ENCODE results near the gene GLRA1. TPM values are rescaled to one million over a fixed set of nuclear protein-coding genes. Genes with fewer than 3 reads are reported as not detected.
"Not testable (repeated sequence)": the region's sequence is repeated elsewhere in the genome, so short reads cannot be mapped to it uniquely, and the experiment has no call there.

The GLRA1 gene
- total RNA-seq, 1 experiment from 2014 or later = not detected

DNA sequence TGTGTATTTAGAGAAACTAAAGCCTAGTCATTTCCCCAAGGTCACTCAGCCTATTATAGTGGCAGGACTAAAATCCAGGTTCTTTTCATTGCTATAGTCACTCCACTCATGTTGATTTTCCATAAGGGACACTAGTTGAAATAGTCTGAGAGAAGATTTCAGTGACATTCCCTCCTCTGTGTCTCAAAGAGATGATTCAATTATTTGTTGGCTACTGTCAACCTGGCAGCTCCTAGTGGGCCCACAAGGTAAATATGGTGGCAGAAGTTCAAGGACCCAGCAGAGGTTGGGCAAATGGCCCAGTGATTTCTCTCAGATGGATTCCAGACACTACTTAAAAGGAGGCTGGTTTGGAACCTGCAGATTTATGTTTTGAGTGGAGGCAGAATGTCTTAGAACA is 104.8 kb downstream of the GLRA1 start:
- DNase-seq (ENCODE audit: low read depth) = no peak

DNA sequence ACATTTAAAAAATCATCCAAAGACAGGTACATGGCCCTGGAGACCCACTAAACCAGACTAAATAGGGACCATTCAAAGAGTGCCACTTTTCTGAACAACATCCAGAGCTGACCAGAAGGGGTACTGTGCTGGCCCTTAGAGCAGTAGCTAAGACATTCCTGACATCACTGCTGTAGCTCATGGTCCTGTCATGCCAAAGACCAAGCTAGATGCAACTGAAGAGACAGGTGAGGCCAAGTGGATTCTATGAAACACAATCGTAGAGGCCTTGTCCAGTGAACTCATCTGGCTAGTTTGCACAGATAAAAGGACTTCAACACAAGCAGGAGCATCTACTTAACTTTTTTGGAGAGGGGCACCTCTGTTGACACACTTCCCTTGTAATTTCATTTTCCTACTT is 109.6 kb downstream of the GLRA1 start:
- DNase-seq (ENCODE audit: low read depth) = no peak

DNA sequence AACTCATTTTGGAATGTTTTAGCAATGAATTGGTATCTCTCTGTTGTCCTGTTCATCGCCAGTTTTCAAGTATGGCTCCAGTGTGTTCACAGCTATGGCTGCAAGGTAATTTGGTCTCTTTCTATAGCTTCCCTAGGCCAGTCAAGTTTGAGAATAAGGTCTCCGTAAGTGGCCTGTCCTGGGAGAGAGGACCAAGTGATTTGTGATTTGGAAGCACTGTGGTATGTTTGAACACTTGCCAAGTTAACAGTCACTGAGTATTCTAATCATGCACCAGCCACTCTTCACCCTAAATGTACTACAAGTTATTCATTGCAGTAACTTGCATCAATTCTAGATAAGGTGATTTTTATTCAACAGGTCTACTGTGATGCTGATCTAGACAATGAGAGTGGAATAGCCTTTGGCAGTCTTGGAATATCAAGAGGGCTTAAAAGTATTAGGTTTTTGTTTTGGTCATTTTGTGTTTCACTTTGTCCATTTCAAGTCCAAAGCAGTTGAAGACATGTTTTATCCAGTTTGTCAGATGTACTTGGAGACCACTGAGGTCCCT is 111.8 kb downstream of the GLRA1 start:
- peak; percentile 17 for DNase-seq (ENCODE audit: low read depth)

DNA sequence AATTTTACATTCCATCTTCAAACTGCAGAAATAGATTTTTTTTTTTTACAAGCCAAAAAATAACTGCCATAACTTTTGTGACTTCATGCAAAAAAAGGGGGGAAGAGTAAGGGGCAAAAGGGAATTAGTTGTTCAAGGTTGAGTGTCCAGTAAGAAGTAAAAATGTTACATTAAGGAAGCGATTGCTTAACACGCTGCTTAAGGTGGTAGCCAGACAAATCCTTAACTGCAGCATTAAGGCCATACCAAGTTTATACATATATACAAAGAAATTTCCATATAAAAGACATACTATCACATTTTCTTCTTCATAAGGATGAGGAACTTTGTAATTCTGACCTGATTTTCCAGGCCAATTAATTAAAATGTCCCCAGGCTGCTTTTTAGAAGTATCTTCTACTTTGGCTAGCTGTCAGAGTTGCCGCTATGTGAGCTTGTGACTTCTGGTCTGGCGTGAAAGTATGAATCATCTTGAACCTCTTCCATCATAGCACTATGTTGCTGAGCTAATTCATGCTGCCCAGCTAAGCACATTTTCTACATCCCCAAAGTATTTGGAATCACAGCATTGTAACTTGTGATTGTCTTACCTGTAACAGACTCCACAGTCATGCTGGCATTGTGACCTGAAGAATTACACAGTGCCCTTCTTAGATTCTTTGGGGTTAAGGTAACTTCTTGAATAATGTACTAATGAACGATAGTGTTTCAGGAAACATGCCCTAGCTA is 112.9 kb downstream of the GLRA1 start:
- peak; percentile 28 for DNase-seq (ENCODE audit: low read depth)

DNA sequence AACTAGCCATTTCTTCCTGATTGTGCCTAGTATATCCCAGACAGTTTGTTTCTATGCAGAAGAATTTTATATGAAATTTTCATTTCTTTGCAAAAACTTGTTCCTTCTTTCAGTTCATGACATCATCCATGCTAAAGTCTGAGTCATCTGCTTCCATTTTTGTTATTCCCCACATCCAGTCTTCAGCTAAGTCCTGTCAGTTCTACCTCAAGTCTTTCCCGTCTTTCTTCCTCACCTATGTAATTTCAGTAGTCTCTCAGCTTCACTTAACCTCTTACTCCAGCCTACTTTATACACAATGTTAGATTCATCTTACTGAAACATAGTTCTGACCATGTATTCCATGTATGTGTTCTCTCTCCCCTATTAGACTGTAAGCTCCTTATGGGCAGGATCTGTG is 113.8 kb downstream of the GLRA1 start:
- peak; percentile 17 for DNase-seq (ENCODE audit: low read depth)

DNA sequence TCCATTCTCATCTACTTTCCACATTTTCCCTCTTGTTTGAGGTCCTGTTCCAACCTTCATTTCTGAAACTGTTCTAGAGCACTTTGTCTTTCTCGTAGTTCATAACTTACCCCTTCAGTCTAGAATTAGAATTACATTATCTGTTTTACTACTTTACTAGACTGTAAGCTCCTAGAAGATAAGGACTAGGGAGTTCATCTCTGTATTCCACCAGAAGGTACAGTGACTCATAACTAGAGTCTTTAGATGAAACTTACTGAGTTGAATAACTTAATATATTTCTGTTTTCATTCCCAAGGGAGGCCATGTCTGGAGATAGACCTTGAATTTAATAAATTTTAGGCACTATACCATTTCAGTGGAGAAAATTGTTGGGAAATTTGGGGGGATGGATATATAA is 114.2 kb downstream of the GLRA1 start:
- peak; percentile 19 for DNase-seq (ENCODE audit: low read depth)

DNA sequence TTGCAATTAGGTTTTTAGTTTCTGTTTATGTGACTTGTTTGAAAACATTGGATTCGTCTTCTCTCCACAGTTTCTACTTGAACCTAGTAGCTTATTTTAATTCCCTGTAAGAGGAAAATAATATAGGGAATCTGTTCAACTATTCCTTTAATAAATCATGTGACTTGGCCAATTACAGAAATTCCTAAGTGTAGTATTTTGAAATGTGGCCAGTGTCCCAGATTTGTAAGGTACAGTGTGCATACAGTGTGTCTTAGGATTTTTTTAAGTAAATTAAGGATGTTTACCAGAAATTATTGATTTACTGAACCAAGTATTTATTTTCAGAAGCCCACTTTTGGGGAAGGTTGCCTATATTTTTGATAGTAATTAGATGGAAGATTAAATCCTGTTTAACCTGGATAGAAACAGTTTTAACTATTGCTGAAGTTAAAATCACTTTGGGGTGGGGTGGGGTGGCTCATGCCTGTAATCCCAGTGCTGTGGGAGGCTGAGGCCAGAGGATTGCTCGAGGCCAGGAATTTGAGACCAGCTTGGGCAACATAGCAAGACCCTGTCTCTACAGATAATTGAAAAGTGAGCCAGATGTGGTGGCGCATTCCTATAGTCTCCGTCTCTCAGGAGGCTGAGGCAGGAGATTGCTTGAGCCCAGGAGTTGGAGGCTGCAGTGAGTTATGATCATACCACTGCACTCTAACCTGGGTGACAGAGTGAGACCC is 116.0 kb downstream of the GLRA1 start:
- DNase-seq (ENCODE audit: low read depth) = no peak

DNA sequence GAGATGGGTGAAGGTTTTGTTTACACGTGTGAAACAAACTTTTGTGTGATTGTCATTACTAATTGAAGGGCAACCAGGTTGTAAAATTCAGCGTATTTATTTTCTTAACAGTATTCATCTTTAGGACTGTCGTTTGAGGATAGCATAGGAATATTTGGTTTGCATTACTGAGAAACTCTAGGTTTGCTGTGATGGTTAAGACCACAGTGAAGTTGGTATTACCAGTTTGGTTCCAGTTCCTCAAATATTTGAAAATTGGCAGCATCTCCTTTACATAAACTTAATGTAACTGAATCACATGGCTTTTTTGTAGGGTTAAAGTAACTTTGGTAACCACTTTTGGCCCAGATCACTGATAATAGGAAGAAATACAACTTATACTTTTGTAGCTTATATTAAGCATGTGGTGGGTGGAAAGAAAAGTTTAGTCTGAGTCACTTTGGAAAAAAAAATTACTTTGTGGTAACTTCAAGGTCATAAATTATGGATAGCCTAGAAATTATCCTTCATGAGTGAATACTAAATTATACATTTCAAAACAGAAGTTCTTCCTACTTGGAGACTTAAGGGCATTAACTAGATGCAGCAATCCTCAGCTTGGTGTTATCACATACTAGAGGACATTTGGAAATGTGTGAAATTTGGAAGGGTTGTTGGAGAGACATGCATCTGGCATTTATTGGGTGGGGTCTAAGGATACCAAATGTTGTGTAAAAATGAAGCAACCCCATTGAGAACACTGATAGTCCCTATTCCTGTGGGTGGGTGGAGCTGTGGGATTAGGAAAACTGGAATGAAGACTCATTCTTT is 119.0 kb downstream of the GLRA1 start:
- DNase-seq (ENCODE audit: low read depth) = peak; percentile 33

DNA sequence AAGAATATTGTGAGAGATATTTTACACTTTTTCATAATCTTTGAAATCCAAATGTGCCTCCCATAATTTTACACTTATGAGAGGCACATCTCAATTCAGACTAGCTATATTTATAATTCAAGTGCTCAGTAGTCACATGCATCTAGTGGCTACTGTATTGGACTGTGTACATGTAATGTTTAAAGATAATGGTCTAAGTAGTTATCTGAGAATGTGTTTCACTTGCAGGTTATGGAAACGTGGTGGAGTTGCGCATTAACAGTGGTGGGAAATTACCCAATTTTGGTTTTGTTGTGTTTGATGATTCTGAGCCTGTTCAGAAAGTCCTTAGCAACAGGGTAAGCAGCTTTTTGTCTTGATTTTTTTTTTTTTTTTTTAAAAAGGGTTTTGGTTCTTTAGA is 124.1 kb downstream of the GLRA1 start:
- no peak for DNase-seq (ENCODE audit: low read depth)

DNA sequence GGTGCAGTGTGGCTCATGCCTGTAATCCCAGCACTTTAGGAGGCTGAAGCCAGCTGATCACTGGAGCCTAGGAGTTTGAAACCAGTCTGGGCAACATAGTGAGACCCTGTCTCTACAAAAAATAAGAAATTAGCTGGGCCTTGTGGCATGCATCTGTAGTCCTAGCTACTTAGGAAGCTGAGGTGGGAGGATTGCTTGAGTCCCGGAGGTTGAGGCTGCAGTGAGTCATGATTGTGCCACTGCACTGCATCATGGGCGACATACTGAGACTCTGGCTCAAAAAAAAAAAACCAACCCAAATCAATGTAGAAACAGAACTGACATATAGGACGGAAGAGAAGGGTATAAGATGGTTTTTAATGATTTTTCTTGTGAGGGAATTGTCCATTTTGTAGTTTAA is 125.2 kb downstream of the GLRA1 start:
- peak; percentile 36 for DNase-seq (ENCODE audit: low read depth)

DNA sequence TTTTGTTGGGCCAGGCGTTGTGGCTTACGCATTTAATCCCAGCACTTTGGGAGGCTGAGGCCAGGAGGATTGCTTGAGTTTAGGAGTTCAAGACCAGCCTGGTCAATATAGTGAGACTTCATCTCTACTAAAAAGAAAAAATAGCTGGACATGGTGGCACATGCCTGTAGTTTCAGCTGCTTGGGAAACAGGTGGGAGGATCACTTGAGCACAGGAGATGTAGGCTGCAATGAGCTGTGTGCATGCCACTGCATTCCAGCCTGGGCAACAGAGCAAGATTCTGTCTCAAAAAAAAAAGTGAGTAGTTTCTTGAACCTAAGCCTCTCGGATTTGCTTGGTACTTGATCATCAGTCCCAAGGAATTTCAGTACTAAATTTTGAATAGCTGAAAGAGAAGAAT is 126.0 kb downstream of the GLRA1 start:
- peak; percentile 49 for DNase-seq (ENCODE audit: low read depth)

DNA sequence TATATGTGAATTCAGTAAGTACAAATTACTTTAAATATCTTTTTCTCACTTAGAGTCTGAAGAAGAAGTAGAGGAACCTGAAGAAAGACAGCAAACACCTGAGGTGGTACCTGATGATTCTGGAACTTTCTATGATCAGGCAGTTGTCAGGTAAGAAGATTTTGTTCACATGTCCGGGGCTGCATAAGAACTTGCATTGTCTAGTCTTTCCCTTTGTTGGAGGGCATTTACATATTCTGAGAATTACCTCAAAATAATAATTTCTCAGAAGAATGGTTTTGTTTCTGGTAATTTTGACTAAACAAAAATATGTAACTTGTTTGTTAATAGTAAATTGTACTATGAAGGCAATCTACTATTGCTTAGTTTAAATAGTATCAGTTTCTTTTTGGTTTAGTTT is 129.2 kb downstream of the GLRA1 start:
- DNase-seq (ENCODE audit: low read depth) = no peak

DNA sequence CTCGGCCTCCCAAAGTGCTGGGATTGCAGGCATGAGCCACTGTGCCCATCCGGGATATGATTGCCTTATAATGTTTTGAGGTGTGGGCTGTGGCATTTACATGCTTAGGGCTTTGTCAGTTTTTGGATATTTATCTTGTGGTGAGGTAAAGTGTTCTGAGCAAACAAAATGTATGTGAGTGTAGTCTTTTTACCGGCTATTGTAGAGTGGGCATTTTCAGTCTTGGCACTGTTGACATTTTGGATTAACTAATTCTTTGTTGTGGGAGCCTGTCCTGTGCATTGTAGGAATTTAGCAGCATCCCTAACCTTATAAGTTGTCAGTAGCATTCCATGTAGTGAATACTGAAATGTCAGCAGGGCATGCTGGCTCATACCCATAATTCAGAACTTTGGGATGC is 131.3 kb downstream of the GLRA1 start:
- no peak for DNase-seq (ENCODE audit: low read depth)

DNA sequence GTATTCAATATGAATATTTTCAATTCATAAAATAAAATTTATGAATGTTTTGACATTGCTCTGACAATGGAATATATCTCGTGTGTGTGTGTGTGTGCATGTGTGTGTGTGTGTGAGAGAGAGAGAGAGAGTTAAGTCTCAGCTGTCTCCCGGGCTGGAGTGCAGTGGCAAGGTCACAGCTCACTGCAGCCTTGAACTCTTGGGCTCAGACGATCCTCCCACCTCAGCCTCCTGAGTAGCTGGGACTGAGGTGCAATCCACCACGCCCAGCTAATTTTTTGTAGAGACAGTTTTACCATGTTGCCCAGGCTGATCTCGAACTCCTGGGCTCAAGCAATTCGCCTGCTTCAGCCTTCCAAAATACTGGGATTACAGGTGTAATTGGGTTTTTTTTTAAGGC is 136.8 kb downstream of the GLRA1 start:
- DNase-seq (ENCODE audit: low read depth) = no peak

DNA sequence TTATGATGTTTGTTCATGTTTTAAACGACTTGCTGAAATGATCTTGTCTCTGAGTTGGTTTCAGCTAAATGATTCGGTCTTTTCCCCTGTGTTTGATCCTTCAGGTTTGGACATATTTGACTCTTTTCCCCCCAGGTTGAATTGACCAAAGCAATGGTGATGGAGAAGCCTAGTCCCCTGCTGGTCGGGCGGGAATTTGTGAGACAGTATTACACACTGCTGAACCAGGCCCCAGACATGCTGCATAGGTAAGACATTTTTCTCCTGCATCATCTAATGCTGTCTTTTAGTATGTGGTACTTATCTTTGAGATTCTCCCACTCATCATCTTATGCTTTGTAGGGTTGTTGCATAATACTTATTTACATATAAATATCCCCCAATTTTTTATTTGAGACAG is 138.2 kb downstream of the GLRA1 start:
- DNase-seq (ENCODE audit: low read depth) = no peak

DNA sequence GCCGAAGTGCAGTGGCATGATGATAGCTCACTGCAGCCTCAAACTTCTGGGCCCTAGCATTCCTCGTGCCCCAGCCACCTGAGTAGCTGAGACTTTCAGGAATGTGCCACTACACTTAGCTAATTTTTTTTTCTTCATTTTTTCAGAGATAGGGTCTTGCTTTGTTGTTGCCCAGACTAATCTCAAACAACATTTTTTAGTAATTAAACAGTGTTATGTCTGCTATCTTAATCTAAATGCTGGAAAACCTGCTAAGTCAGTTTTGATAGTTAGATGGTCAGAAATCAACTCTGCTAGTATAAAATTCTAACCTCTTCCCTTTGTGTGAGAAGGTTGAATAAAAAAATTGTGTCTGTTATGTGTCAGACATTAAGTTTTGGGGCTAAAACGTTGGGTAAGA is 140.5 kb downstream of the GLRA1 start:
- no peak for DNase-seq (ENCODE audit: low read depth)

DNA sequence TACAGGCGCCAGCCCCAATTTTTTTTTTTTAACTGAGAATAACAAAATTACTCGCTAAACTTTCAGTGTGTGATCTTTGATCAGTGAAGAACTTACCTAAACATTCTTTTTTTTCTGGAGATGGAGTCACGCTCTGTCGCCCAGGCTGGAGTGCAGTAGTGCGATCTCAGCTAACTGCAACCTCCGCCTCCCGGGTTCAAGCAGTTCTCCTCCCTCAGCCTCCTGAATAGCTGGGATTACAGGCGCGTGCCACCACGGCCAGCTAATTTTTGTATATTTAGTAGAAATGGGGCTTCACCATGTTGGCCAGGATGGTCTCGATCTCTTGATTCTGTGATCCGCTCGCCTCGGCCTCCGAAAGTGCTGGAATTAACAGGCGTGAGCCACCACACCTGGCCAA is 141.0 kb downstream of the GLRA1 start:
- not testable (repeated sequence) for DNase-seq (ENCODE audit: low read depth)

DNA sequence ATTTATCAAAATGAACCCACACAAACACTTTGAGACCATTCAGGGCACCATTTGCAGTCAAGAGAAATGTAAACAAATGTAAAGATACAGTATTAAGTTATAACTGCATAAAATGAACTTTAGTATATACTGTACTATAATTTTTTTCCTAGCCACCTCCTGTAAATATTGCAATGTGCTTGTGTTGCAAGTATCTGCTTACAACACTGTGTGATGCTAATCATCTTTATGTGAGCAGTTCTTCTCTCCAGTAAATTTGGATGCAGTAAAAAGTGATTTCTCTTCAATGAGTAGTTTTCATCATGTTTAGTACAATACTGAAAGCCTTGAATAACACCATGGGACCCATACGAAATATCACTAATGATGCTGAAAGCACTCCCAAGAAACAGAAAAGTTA is 143.4 kb downstream of the GLRA1 start:
- no peak for DNase-seq (ENCODE audit: low read depth)

DNA sequence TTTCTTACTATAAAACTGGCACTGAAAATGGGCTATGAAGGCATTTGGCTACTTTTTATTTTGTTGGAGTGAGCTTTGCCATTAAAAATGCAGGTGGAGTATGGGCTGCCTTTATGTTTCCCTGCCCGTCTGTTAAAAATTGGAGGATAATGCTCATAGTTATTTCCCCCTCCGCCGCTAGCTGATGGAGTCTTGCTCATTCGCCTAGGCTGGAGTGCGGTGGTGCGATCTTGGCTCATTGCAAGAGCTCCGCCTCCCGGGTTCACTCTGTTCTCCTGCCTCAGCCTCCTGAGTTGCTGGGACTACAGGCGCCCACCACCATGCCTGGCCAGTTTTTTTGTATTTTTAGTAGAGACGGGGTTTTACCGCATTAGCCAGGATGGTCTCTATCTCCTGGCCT is 144.3 kb downstream of the GLRA1 start:
- DNase-seq (ENCODE audit: low read depth) = no peak

DNA sequence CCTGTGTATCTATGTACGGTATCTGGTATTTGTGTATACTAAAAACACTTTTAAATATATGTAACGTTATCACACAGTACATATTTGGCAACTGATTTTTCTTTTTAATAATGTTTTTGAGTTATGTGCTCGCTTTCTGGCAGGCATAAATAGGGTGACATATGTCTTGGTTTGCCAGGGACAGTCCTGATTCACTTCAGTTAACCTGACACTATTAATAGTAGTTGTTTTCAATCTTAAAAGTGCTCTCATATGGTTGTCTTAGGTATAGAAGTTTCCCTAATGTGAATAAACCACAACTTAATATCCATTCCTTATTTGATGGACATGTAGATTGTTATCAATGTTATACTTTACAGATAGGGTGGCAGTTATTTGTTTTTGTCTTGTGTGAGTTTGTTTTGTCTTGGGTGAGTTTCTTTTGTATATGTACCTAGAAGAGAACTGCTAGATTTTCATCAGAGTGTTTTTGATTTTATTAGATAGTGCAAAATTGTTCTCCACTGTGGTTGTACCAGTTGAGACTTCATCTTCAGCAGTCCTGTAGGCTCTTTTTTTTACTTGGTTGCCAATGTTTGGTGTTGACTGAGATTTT is 145.0 kb downstream of the GLRA1 start:
- DNase-seq (ENCODE audit: low read depth) = no peak

DNA sequence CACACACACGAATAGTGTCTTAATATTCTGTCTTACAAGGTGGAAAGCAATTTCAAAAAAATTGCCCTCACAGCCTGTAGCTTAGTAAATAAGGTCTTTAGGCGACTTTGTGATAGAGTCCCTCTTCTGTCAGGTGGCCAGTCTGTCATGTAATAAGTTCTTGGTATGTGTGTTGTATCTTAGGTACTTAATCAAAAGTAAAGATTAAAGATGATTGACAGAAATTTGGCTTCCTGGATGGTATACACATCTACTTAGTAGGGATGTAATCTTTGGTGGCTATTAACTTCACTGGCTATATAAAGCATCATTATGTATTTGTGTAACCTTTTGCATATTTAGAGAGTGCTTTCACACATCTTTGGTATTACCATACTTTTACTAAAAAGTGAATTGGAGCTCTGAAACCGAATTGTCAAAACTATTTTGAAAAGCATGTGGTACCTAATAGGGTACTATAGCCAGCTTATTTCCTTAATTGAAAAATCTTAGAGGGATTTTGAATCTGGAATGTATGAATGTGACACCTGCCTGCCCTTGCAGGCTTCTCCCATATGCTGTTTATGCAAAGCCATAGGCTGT is 149.5 kb downstream of the GLRA1 start:
- no peak for DNase-seq (ENCODE audit: low read depth)
